HG03460 (cell line): ENCODE results near the gene C1QTNF8.

ENCODE experiments used
- ATAC-seq: cut with Tn5 transposase; IDR thresholded peaks from one replicate; pipeline ENCODE4 v1.9.1; 2021; ENCODE audit not compliant: unreplicated experiment

Gene C1QTNF8

GRCh38 chr16:1096169-1097082 lies at the start of gene C1QTNF8:
Gene C1QTNF8, minus strand, starts transcription at chr16:1096244. Its CDS starts 1,322 bp downstream, at chr16:1094922.
- ATAC-seq, result no peak

GRCh38 chr16:1145383-1146100 lies 49.5 kb upstream of the C1QTNF8 start:
- ATAC-seq, result no peak

DNA sequence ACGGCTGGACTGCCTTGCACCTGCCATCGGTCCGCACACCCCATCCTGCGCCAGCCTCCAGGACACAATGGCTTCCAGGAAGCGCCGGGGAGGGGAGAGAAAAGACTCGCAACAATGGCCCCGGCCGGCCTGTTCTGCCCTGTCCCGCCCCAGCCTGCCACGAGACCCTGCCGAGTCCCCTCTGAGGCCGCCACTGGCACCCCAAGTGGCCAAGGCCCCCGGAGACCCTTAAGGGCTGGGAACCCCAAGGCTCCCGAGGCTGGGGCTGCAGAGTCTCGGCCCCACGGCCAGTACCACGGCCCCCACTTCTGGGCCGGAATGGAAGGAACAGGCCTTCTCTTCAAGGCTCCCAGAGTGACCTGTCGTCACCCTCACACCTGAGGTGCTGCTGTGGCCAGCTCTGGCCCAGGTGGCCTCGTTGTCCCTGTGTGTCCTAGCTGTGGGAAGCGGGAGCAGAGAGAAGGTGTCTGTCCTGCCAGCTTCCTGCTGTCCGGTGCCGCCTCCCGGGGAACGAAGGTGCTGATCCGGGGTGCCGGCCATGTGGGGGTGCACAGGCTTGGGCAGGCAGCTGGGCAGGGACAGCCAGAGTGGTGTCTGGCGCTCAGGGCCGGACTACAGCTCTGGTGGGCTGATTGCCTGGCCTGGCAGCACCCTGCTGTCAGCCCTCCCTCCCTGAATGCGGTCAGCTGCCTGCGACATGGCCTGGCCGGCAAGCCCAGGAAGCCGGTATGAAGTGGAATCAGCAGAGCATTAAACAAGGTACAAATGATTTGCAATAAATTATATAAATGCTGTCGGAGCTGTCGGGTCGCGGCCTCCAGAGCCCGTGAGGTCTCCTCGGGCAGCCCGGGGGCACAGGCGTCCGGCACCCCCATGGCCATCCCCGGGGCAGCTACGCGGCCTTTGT lies 48.7 kb upstream of the C1QTNF8 start:
- ATAC-seq, result no peak

DNA sequence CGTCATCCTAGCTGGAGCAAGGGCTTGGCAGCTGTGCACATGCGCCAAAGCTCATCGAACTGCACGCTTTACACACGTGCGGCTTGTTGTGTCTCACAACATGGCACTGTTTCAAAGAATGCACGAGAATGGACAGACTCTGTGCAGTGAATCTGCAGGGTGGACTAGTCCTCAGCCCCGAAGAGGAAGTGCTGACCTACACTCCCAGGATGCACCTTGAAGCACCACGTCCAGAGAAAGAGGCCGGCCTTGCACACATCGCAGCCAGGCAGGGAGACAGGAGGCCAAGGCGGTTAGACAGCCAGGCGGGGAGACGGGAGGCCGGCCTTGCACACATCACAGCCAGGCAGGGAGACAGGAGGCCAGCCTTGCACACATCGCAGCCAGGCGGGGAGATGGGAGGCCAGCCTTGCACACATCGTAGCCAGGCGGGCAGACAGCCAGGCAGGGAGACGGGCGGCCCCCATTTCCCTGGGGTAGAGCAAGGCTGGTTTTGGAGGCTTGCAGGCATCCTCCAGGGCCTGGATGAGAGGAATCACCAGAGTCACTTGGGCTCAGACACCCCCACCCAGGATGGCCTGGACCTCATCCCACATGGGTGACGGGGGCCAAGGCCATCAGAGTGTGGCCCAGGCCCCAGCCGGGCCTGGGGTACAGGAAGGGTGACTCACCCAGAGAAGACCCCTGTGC lies 47.9 kb upstream of the C1QTNF8 start:
- ATAC-seq, result no peak

DNA sequence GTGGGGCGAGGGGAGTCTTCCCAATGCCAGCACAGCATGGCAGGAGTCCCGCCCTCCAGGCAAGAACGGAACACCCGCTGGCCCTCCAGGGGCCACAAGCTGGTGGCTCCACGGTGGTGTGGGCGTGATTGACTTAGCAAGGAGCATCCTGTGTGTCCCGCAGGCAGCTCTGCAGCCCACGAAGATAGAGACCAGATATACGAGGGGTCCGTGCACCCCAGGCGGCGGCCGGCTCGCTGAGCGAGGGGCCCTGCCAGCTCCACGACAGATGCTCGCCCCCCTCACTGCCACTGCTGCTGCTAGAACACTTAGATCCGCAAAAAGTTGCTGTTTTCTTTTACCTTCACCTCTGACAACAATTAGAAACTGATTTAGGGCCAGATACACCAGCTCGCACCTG lies 46.9 kb upstream of the C1QTNF8 start:
- no peak for ATAC-seq

- ATAC-seq, result no peak
These were observed 45.7 kb upstream of the C1QTNF8 start for GRCh38 chr16:1141716-1142115.

GRCh38 chr16:1141191-1141590 lies 45.1 kb upstream of the C1QTNF8 start:
- no peak for ATAC-seq

GRCh38 chr16:1140582-1141162 lies 44.6 kb upstream of the C1QTNF8 start:
- no peak for ATAC-seq

DNA sequence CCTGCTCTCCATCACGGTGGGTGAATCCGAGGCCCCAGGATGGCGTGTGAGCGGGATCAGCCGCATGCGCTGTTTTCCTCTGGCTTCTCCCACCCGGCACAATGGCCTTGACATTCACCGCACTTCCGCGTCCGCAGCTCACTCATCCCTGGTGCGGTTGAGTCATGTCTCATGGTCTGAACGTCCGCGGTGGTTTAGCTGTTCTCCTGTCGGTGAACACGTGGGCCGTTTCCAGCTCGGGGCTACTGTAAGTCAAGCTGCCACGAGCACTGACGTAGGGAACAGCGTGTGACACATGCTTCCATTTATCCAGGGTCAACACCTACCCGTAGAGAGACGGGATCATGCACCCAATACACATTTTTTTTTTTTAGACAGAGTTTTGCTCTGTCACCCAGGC lies 41.6 kb upstream of the C1QTNF8 start:
- ATAC-seq, result no peak

DNA sequence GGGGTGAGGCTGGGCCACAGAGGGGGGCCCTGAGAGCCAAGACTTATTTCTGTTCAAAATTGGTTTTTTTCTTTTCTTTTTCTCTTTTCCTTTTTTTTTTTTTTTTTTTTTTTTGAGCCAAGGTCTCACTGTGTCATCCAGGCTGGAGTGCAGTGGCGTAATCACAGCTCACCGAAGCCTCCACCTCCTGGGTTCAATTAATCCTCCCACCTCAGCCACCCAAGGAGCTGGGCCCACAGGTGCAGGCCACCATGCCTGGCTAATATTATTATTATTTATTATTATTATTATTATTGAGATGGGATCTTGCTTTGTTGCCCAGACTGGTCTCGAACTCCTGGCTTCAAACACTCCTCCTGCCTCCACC lies 39.4 kb upstream of the C1QTNF8 start:
- no peak for ATAC-seq

- no peak for ATAC-seq
These were observed 38.9 kb upstream of the C1QTNF8 start for GRCh38 chr16:1134776-1135458.

GRCh38 chr16:1133810-1134520 lies 37.9 kb upstream of the C1QTNF8 start:
- no peak for ATAC-seq

- no peak for ATAC-seq
These were observed 37.2 kb upstream of the C1QTNF8 start for GRCh38 chr16:1133271-1133670.

- no peak for ATAC-seq
These were observed 36.4 kb upstream of the C1QTNF8 start for GRCh38 chr16:1132431-1132830.

DNA sequence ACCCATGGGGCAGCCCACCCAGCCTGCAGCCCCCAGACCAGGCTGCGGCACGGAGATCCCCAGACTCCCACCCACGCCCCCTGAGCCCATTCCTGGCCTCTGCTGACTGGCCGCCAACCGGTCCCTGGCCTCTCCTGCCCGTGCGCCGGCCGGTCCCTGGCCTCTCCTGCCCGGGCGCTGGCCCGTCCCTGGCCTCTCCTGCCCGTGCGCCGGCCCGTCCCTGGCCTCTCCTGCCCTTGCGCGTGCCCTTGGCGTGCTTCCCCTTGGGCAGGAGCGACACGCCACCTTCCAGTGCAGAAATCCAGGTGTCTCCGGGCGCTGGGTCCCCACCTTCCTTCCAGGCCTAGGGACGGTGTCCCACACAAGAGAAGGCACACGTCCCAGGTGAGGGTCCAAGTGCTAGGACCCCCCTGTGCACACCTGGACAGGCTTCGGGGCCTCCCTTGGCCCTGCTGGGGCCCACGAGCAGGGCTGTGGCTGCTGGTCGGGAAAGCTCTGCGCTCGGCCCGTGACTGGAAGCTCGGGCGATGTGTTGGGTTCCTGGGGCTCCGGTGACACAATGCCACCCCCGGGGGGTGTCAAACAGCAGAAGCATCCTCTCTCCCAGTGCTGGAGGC lies 35.4 kb upstream of the C1QTNF8 start:
- ATAC-seq, result no peak

- ATAC-seq, result no peak
These were observed 34.3 kb upstream of the C1QTNF8 start for GRCh38 chr16:1130382-1130781.

GRCh38 chr16:1129106-1129960 lies 33.3 kb upstream of the C1QTNF8 start:
- no peak for ATAC-seq
